Activated B cell treated with CpG ODN at 0.5 μM for 24 hours (primary cell): Measurements from ENCODE around the gene PHLPP1. TPM values are rescaled to one million over a fixed set of nuclear protein-coding genes. Genes with fewer than 3 reads are reported as not detected.

ENCODE experiments used
- ATAC-seq: fragments of 200-7000 bp; cut with Tn5 transposase; one replicate; pipeline ENCODE4 v1.10.0; 2021; ENCODE audit warnings: low read depth, mild to moderate bottlenecking, moderate library complexity
- CTCF ChIA-PET: fragments of 350-600 bp; sonication (Branson Sonifier 250); formaldehyde crosslinking; loops from one replicate; lab custom pipeline; 2021; ENCODE audit warnings: antibody characterized with exemption; lab: Charles Lee
- POLR2A ChIA-PET: fragments of 350-600 bp; sonication (Branson Sonifier 250); formaldehyde crosslinking; loops from one replicate; lab custom pipeline; 2021; ENCODE audit warnings: antibody characterized with exemption; lab: Charles Lee
- DNase-seq: peaks from one replicate; pipeline ENCODE4 v3.0.0; 2022
- H3K27ac Mint-ChIP-seq: one replicate; pipeline ENCODE4 v1.8.0; 2020; ENCODE audit warnings: mixed read lengths
- H3K27me3 Mint-ChIP-seq: one replicate; pipeline ENCODE4 v1.8.0; 2021; ENCODE audit warnings: mixed read lengths
- H3K36me3 Mint-ChIP-seq: one replicate; pipeline ENCODE4 v1.8.0; 2021; ENCODE audit warnings: low read depth, mixed read lengths
- H3K4me1 Mint-ChIP-seq: one replicate; pipeline ENCODE4 v1.8.0; 2021; ENCODE audit warnings: mixed read lengths
- H3K4me3 Mint-ChIP-seq: one replicate; pipeline ENCODE4 v1.8.0; 2020; ENCODE audit warnings: mild to moderate bottlenecking, mixed read lengths
- H3K9me3 Mint-ChIP-seq: one replicate; pipeline ENCODE4 v1.8.0; 2020; ENCODE audit warnings: mixed read lengths
- CTCF ChIP-seq: fragments of 200-600 bp; IDR thresholded peaks from one replicate; pipeline ENCODE4 v1.8.0; 2022; ENCODE audit warnings: antibody characterized with exemption, mild to moderate bottlenecking
- intact Hi-C: fragments of 100-400 bp; cut with micrococcal nuclease; formaldehyde crosslinking; loops from one replicate; pipeline ENCODE4 v1.15.1; 2024
- total RNA-seq: library from RNA; stranded (reverse); gene quantifications from 2 replicates; pipeline ENCODE4 v1.2.3, GENCODE V29; 2022

The PHLPP1 gene
- total RNA-seq, 1 donor from 2014 or later, result 16.1 TPM

GRCh38 chr18:62771494-62772270 is 56.3 kb downstream of the PHLPP1 start:
- ATAC-seq (no peak), DNase-seq (no peak)
- intact Hi-C loops, result loop anchor here (2.0 kb wide), 1 partner anchor 13 kb away; no protein-coding TSS in a partner anchor
- no peak for TF ChIP-seq CTCF
- CTCF ChIA-PET, result no interaction called here
- Mint-ChIP-seq H3K27me3 (no peaks in the 10 kb centered on the region), H3K36me3 (no peaks in the 10 kb centered on the region), H3K4me3 (no peak overlapping the region), H3K9me3 (peaks cover 2% of the 10 kb centered on the region), H3K4me1 (peaks cover 31% of the 10 kb centered on the region), H3K27ac (no peak overlapping the region)
- POLR2A ChIA-PET, result no interaction called here

- intact Hi-C loops, result no loop called here
- H3K36me3 Mint-ChIP-seq, result no peaks in the 10 kb centered on the region
- ChIA-PET CTCF (no interaction called here), POLR2A (no interaction called here)
- H3K27me3 Mint-ChIP-seq, result no peaks in the 10 kb centered on the region
- no peak for ATAC-seq
- TF ChIP-seq CTCF, result no peak
- H3K9me3 Mint-ChIP-seq, result peaks cover 2% of the 10 kb centered on the region
- H3K4me3 Mint-ChIP-seq, result no peak overlapping the region
- DNase-seq, result no peak
- peaks cover 28% of the 10 kb centered on the region for H3K4me1 Mint-ChIP-seq
- no peak overlapping the region for H3K27ac Mint-ChIP-seq
Measured at GRCh38 chr18:62772860-62773584, 57.7 kb downstream of the PHLPP1 start.

GRCh38 chr18:62773691-62774090 is 58.4 kb downstream of the PHLPP1 start:
- POLR2A ChIA-PET, result no interaction called here
- no peak for TF ChIP-seq CTCF
- peaks cover 2% of the 10 kb centered on the region for H3K9me3 Mint-ChIP-seq
- H3K27ac Mint-ChIP-seq, result no peak overlapping the region
- H3K4me3 Mint-ChIP-seq, result no peak overlapping the region
- peaks cover 23% of the 10 kb centered on the region for H3K4me1 Mint-ChIP-seq
- ATAC-seq (no peak), DNase-seq (no peak)
- CTCF ChIA-PET, result no interaction called here
- intact Hi-C loops, result no loop called here
- no peaks in the 10 kb centered on the region for H3K36me3 Mint-ChIP-seq
- H3K27me3 Mint-ChIP-seq, result no peaks in the 10 kb centered on the region

GRCh38 chr18:62776024-62776570 is 60.8 kb downstream of the PHLPP1 start:
- ChIA-PET POLR2A (interaction anchor here (0.6 kb wide), 1 partner anchor 66 kb away, joined by 4 read pairs; no protein-coding TSS in a partner anchor), CTCF (no interaction called here)
- DNase-seq (no peak), ATAC-seq (no peak)
- Mint-ChIP-seq H3K4me3 (no peak overlapping the region), H3K27ac (no peak overlapping the region), H3K9me3 (peaks cover 2% of the 10 kb centered on the region), H3K36me3 (no peaks in the 10 kb centered on the region), H3K4me1 (peaks cover 20% of the 10 kb centered on the region), H3K27me3 (no peaks in the 10 kb centered on the region)
- intact Hi-C loops, result no loop called here
- TF ChIP-seq CTCF, result no peak

- CTCF ChIA-PET, result no interaction called here
- no peak for ATAC-seq
- H3K9me3 Mint-ChIP-seq, result peaks cover 2% of the 10 kb centered on the region
Measured at GRCh38 chr18:62777814-62778213, 62.5 kb downstream of the PHLPP1 start.

More at GRCh38 chr18:62777814-62778213, 62.5 kb downstream of the PHLPP1 start:
- TF ChIP-seq CTCF, result no peak
- intact Hi-C loops, result no loop called here
- no peak overlapping the region for H3K27ac Mint-ChIP-seq
- H3K27me3 Mint-ChIP-seq, result no peaks in the 10 kb centered on the region
- no peak for DNase-seq
- H3K4me3 Mint-ChIP-seq, result no peak overlapping the region
- peaks cover 15% of the 10 kb centered on the region for H3K4me1 Mint-ChIP-seq
- no peaks in the 10 kb centered on the region for H3K36me3 Mint-ChIP-seq
- POLR2A ChIA-PET, result no interaction called here
